Measurements from ENCODE around the gene TMEM132D.

- TF ChIP-seq CTCF (IDR thresholded peaks at IDR 0.05) (no peak), POLR2A (IDR thresholded peaks at IDR 0.05) (no peak)
Observed at GRCh38 chr12:129704232-129704830, 199.5 kb downstream of the TMEM132D start.
